Erythroblast (primary cell): ENCODE measurements around the gene PRR20A.

ENCODE experiments used
- GATA1 ChIP-seq: IDR thresholded peaks from 2 replicates; pipeline ENCODE4 v1.6.1; 2011; ENCODE audit warnings: low read depth, mild to moderate bottlenecking, control low read depth, low read length, moderate library complexity
- POLR2A ChIP-seq: IDR thresholded peaks from 2 replicates; pipeline ENCODE4 v1.6.1; 2011; ENCODE audit warnings: mild to moderate bottlenecking, low read length

- TF ChIP-seq POLR2A: no peak
- TF ChIP-seq GATA1: no peak
Observed at GRCh38 chr13:57123681-57124080, 17.0 kb upstream of the PRR20A start.
